Lower leg skin (tissue), 4 donors: ENCODE measurements around the gene BCAS4. TPM values are rescaled to one million over a fixed set of nuclear protein-coding genes. Genes with fewer than 3 reads are reported as not detected.

Source experiments
- DNase-seq, 2 donors: peaks; one replicate each; pipeline ENCODE4 v3.0.0-alpha.2; 2019; ENCODE audit warnings: low spot score in 2 of 2
- H3K4me3 ChIP-seq: fragments of 200-600 bp; sonication (generic); 2 replicates; pipeline ENCODE4 v1.5.1; 2017; ENCODE audit warnings: mild to moderate bottlenecking, low read depth; ENCODE audit not compliant: poor library complexity, severe bottlenecking
- POLR2A ChIP-seq, 2 donors: fragments of 450-650 bp; IDR thresholded peaks; one replicate each; pipeline ENCODE4 v1.6.1; 2016 to 2017; ENCODE audit warnings: antibody characterized with exemption in 2 of 2, mild to moderate bottlenecking in 1 of 2, moderate library complexity in 1 of 2
- WGBS, 2 donors: methylation state at CpG; one replicate each; pipeline ENCODE4 v1.1.5; 2018; 5-methylcytosine and 5-hydroxymethylcytosine counted together
- intact Hi-C: fragments of 100-400 bp; cut with DNase I; formaldehyde crosslinking; loops from one replicate; pipeline ENCODE4 v1.15.0; 2023; ENCODE audit warnings: low total_unique reads
- total RNA-seq, 4 donors: library from RNA; depleted of rRNA; stranded (reverse); fragments of >200 nt; gene quantifications; one replicate each; pipeline ENCODE4 v1.1.0, GENCODE V29; 2016
- TF ChIP-seq, protein P1 (sequence below), 3 donors: fragments of 450-650 bp; IDR thresholded peaks; one replicate each; pipeline ENCODE4 v1.5.1; 2016; ENCODE audit warnings: antibody characterized with exemption in 3 of 3, mild to moderate bottlenecking in 3 of 3, moderate library complexity in 2 of 3

The BCAS4 gene
- total RNA-seq, 4 donors from 2014 or later = 1.3 to 7.7 (median 3.5) TPM

DNA sequence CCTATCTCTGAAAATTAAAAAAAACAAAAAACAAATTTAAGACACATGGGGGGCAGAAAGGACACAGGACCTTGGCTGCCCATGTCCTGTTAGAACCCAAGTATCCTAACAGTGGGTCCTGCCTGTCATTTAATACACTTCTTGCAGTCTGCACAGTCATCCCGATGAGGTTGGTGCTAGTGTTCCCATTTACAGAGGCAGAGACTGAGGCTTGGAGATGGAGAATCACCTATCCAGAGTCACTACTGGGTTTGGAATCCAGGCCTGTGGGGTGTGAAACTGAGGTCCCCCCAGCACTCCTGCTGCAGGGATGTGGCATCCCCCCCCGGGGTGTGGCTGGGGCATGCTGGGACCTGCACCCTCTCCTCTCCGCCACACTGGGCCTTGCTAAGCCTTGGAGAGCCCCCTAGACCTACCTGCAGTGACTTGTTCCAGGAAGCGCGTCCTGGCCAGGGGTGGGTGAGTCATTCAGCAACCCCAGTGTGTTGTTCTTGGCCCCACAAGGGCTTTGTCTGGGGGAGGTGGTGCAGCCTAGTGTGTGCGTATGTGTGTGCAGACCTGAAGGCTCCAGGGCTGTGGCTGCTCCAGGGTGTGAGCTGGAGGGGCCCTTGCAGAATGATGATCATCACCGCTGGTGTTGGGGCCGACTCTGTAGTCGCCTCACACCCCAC lies 49.7 kb downstream of the BCAS4 start:
- H3K4me3 ChIP-seq = no peak overlapping the region
- TF ChIP-seq, protein P1, sequence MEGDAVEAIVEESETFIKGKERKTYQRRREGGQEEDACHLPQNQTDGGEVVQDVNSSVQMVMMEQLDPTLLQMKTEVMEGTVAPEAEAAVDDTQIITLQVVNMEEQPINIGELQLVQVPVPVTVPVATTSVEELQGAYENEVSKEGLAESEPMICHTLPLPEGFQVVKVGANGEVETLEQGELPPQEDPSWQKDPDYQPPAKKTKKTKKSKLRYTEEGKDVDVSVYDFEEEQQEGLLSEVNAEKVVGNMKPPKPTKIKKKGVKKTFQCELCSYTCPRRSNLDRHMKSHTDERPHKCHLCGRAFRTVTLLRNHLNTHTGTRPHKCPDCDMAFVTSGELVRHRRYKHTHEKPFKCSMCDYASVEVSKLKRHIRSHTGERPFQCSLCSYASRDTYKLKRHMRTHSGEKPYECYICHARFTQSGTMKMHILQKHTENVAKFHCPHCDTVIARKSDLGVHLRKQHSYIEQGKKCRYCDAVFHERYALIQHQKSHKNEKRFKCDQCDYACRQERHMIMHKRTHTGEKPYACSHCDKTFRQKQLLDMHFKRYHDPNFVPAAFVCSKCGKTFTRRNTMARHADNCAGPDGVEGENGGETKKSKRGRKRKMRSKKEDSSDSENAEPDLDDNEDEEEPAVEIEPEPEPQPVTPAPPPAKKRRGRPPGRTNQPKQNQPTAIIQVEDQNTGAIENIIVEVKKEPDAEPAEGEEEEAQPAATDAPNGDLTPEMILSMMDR (IDR thresholded peaks at IDR 0.05) = no peak
- no peak for TF ChIP-seq POLR2A (IDR thresholded peaks at IDR 0.05)
- peak in 1 of 2 donors; percentile 53 for DNase-seq
- 53 to 82% methylated on average over 9 of the region's 9 CpGs for WGBS, 2 donors
- intact Hi-C loops = no loop called here

- WGBS, 2 donors = 63 to 72% methylated on average over 13 to 15 of the region's 15 CpGs
- TF ChIP-seq POLR2A (IDR thresholded peaks at IDR 0.05) = no peak
- TF ChIP-seq, protein P1 (IDR thresholded peaks at IDR 0.05) = no peak
- no peak for DNase-seq
- no peak overlapping the region for H3K4me3 ChIP-seq
- intact Hi-C loops = no loop called here
Measured at GRCh38 chr20:50845566-50846215, 50.8 kb downstream of the BCAS4 start.

DNA sequence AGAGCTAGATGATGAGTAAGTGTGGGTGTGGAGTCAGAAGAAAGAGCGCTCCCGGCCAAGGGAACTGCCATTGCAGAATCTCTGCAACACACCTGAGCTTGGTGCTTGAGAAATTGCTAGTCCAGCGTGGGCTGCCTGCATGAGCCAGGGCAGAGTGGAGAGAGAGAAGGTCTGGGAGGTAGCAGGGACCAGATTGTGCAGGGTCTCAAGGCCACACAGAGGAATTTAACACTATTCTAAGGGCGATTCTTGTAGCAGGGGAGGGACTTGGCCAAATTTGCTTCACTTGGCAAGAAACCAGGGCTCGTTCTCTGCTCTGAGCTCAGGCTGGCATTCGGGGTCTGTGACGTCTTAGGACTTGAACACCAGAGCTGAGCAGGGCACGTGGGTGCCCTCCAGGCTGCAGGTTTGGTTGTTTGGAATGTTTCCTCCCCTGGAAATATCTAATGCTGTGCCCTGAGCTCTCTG lies 53.5 kb downstream of the BCAS4 start:
- 24 to 32% methylated on average over 8 of the region's 8 CpGs for WGBS, 2 donors
- intact Hi-C loops = no loop called here
- no peak overlapping the region for H3K4me3 ChIP-seq
- TF ChIP-seq POLR2A (IDR thresholded peaks at IDR 0.05) = no peak
- TF ChIP-seq, protein P1 (IDR thresholded peaks at IDR 0.05) = no peak
- DNase-seq = peak in 1 of 2 donors; percentile 42

DNA sequence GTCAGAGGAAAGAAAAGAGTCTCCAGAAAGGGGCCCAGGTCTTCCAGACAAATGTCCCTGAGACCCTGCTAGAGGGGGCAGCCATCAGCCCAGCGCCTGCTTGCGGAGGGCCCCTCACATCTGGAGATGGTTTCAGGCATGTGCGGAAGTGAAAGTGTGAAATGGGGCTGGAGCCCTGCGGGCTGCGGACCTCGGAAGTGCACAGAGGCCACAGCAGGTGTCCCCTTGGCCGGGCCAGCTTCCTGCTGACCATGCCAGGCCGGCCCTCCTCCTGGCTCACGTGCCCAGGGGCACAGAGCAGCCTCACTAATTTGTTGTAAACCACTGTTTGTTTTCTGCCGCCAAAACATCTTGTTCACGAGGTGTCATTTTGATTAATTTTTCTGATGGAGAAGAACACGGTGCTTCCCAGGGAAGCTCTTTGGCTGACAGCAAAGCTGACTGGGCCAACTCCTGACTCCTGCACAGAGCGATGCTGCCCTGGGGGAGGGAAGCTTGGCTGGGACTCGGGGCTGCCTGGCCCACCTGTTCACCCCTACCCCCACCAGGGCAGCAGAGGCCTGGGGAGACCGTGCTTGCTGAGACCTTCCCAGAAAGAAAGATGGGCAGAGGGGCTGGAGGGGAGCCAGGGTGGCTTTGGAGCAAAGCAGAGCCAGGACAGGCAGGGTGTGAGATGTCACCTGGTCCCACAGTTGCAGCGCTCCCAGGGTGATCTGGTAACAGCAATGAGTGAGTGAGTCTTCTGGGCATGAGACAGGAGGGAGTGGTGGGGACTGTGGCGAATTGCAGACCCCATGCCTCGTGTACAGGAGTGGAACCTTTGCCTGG lies 54.2 kb downstream of the BCAS4 start:
- TF ChIP-seq, protein P1 (IDR thresholded peaks at IDR 0.05) = no peak
- TF ChIP-seq POLR2A (IDR thresholded peaks at IDR 0.05) = no peak
- 19 to 20% methylated on average over 16 to 18 of the region's 18 CpGs for WGBS, 2 donors
- peak in 1 of 2 donors; percentile 24 for DNase-seq
- intact Hi-C loops = no loop called here
- H3K4me3 ChIP-seq = no peak overlapping the region

DNA sequence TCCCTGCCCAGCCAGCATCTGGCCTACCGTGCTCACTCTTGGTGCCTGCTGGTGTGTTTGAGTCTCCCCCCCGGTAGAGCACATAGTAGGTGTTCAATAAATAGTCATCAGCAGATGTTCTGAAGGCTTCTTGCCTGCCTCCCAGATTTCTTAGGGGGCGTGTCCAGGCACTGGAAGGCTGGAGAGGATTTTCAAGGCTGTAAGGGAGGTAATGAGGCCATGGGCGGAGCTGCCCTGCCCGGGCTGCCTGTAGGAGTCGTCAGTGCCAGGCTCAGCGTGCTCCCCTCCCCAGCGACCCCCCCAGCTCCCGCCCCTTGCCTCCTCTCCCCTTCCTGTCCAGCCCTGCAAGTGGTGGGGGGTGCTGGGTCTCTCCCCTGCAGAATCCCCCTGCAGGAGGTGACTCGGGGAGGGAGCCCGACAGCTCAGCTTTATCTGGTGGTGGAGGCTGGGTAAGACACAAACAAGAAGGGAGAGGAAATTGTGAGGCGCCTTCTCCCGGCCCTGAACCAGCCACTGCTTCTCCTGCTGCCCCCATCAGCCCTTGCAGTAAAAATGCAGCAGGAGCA lies 55.9 kb downstream of the BCAS4 start:
- H3K4me3 ChIP-seq = no peak overlapping the region
- no peak for DNase-seq
- intact Hi-C loops = no loop called here
- TF ChIP-seq, protein P1 (IDR thresholded peaks at IDR 0.05) = no peak
- TF ChIP-seq POLR2A (IDR thresholded peaks at IDR 0.05) = no peak
- 49 to 53% methylated on average over 11 to 13 of the region's 13 CpGs for WGBS, 2 donors
